GM06990 (cell line): ENCODE results near the gene PON3.

Experiments
- DNase-seq: peaks from one replicate; pipeline ENCODE4 v3.0.0-alpha.2; 2011; ENCODE audit not compliant: insufficient read length; ENCODE audit errors: extremely low read depth
- H3K27me3 ChIP-seq: replicated peaks from 2 replicates; pipeline ENCODE4 v1.6.0; 2011; ENCODE audit warnings: low read length; ENCODE audit not compliant: control insufficient read depth, insufficient read depth
- H3K36me3 ChIP-seq: 2 replicates; pipeline ENCODE4 v1.5.1; 2011; ENCODE audit warnings: low read length; ENCODE audit not compliant: control insufficient read depth, insufficient read depth
- H3K4me3 ChIP-seq: replicated peaks from 2 replicates; pipeline ENCODE4 v1.5.1; 2011; ENCODE audit warnings: low read depth, mild to moderate bottlenecking, control low read depth, low read length
- TF ChIP-seq, protein P1 (sequence below): IDR thresholded peaks from 2 replicates; pipeline ENCODE4 v1.5.1; 2011; ENCODE audit warnings: low read length, control low read depth, mild to moderate bottlenecking, inconsistent platforms; ENCODE audit not compliant: insufficient read depth, poor library complexity, severe bottlenecking

PON3 gene

GRCh38 chr7:95324431-95324830, 71.7 kb downstream of the PON3 start, which contains the start of gene PON1:
PON1 (minus strand) TSS chr7:95324532; CDS start chr7:95324475, 57 bp downstream.
- Histone ChIP-seq H3K4me3 (no peak within 1 kb of the TSS), H3K36me3 (no peaks in the 10 kb centered on the region), H3K27me3 (no peaks in the 10 kb centered on the region)
- TF ChIP-seq, protein P1, sequence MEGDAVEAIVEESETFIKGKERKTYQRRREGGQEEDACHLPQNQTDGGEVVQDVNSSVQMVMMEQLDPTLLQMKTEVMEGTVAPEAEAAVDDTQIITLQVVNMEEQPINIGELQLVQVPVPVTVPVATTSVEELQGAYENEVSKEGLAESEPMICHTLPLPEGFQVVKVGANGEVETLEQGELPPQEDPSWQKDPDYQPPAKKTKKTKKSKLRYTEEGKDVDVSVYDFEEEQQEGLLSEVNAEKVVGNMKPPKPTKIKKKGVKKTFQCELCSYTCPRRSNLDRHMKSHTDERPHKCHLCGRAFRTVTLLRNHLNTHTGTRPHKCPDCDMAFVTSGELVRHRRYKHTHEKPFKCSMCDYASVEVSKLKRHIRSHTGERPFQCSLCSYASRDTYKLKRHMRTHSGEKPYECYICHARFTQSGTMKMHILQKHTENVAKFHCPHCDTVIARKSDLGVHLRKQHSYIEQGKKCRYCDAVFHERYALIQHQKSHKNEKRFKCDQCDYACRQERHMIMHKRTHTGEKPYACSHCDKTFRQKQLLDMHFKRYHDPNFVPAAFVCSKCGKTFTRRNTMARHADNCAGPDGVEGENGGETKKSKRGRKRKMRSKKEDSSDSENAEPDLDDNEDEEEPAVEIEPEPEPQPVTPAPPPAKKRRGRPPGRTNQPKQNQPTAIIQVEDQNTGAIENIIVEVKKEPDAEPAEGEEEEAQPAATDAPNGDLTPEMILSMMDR: no peak
- DNase-seq: peak; percentile 50

DNA sequence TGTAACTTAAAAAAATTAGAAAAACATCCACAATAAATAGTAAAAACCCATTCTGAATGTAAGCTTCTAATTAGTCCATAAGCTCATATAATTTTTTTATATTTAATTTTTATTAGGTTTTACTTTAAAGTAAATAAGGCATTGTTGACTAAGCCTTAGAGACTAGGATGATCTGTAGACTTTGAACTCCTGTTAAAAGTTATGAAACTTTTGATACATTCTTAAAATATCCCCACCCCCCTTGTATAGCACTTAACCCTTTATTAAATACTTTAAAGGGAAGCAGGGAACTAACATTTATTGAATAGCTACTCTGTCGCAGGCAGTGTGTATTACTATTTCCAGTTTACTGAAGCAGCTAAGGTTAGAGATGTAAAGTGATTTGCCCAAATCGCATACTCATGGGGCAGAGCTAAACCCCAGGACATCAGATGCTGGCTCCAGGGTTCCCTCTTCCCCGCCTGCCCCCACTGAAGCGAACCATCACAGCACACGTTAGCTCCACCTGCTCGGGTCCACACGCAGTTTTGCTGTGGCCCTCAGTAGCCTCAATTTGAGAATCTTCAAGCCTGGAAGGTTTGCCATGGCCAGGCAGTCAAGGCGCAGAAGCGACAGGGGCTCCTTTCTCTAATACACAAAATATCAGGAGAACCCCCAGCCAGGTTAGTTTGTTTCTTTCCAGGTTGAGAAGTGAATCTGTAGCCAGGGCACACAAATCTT, 72.6 kb downstream of the PON3 start:
- H3K4me3 ChIP-seq: no peak overlapping the region
- H3K27me3 ChIP-seq: no peaks in the 10 kb centered on the region
- TF ChIP-seq, protein P1: no peak
- DNase-seq: no peak
- H3K36me3 ChIP-seq: no peaks in the 10 kb centered on the region

DNA sequence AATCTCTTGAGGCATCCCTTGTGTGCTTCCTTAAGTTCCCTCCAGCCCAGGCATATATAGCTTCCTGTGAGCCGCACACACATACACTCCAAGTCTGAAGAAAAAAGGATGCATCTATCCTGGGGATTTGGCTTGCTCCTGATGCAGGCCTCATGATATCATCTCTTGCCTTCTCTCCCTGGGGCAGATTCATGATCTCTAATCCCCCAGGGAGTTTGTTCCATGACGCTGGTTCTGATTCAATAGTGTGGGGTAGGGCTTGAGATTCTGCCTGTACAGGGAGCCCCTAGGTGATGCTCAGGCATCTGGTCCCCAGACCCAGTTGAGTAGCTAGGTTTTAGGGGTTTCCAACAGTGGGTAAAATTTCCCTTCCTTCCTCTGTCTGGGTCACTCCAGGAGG, 73.3 kb downstream of the PON3 start:
- TF ChIP-seq, protein P1: no peak
- H3K27me3 ChIP-seq: no peaks in the 10 kb centered on the region
- H3K36me3 ChIP-seq: no peaks in the 10 kb centered on the region
- no peak overlapping the region for H3K4me3 ChIP-seq
- DNase-seq: no peak

DNA sequence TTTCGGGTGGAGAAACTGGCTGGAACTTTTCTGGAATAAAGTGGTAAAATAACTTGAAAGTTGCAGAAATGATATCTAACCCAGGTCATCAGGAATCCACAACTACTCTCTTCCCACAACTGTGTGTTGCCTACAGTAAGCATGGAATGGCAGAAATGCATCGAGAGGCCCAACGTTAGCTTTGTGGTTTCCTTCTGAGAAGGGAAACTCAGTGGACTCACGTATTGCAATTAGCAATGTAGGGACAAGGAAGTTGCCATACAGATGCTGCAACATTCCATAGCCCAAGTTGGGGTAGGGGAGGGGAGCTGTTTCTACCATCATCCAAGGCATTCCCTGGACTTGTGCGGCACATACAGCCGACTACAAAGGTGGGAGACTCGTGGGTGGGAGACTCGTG, 73.8 kb downstream of the PON3 start:
- H3K27me3 ChIP-seq: no peaks in the 10 kb centered on the region
- DNase-seq: no peak
- H3K36me3 ChIP-seq: no peaks in the 10 kb centered on the region
- H3K4me3 ChIP-seq: no peak overlapping the region
- TF ChIP-seq, protein P1: no peak

DNA sequence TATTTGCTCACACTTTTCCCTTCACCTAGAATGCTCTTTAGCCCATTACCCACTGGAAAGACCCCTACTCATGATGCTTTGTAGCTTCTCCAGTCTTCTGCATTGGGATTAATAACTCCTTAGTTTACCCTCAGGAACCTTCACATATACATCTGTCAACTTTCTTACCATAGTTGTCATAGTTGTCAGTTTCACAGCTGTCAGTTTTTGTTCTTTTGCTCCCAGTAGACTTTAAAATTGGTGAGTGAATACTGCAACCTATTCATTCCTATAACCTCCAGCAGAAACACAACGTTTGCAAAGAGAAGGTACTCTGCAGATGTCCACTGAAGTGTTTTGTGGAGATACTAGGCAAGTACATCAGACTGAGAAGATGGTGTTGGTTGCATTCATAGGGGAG, 74.5 kb downstream of the PON3 start:
- no peak overlapping the region for H3K4me3 ChIP-seq
- H3K27me3 ChIP-seq: no peaks in the 10 kb centered on the region
- H3K36me3 ChIP-seq: no peaks in the 10 kb centered on the region
- TF ChIP-seq, protein P1: no peak
- no peak for DNase-seq
